ENCODE data around the gene SLC38A10.

The SLC38A10 gene

DNA sequence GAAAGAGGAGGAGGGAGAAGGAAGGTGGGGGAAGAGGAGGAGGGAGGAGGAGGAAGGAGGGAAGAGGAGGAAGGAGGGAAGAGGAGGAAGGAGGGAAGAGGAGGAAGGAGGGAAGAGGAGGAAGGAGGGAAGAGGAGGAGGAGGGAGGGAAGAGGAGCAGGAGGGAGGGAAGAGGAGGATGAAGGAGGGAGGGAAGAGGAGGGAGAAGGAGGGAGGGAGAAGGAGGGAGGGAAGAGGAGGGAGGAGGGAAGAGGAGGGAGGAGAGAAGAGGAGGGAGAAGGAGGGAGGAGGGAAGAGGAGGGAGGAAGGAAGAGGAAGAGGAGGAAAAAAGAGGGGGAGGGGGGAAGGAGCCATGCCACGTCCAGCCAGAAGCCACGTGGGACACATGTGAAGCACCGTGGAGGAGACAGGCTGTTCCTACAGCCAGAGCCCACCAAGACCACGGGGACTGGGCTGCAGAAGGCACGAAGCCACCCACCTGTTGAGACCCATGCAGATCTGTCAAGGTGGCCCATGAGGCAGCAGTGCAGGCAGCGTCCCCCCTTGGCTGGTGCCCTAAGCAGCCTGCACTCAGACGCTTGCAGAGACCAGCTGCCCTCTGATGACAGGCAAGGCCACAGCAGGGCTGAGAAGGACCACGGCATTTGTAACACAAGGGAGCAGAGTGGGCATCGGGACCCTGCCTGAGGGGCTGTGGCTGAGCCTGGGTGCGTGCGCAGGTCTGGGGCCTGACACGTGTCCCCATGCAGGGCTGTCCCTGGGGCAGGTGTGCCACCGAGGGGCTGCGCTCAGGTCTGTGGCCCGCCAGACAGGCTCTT, 45.7 kb downstream of the SLC38A10 start:
- H3K9ac ChIP-seq (ENCODE audit: low read length), result no peak overlapping the region
- 98% methylated on average over 15 of the region's 15 CpGs for WGBS
- H2BK15ac ChIP-seq (ENCODE audit: low read depth, poor library complexity, severe bottlenecking), result no peak overlapping the region
- H2BK120ac ChIP-seq (ENCODE audit: low read depth, low read length), result no peak overlapping the region
- H2AK5ac ChIP-seq (ENCODE audit: low read length, severe bottlenecking), result no peak overlapping the region
- no peak overlapping the region for H3K18ac ChIP-seq (ENCODE audit: low read depth in 1 of 2, low read length in 2 of 2)
- H3K36me3 ChIP-seq (ENCODE audit: control insufficient read depth in 1 of 2, insufficient read depth in 2 of 2, low read depth in 1 of 2, low read length in 2 of 2), result peaks cover 20 to 72% of the 10 kb centered on the region in 2 experiments
- H4K91ac ChIP-seq (ENCODE audit: low read length), result no peak overlapping the region
- H3K9me3 ChIP-seq (ENCODE audit: control insufficient read depth, low read length), result no peaks in the 10 kb centered on the region
- no peak overlapping the region for H3K4me3 ChIP-seq (ENCODE audit: insufficient read depth in 1 of 2, low read depth in 1 of 2, low read length in 2 of 2)
- no peak overlapping the region for H3K4me2 ChIP-seq (ENCODE audit: low read length, poor library complexity, severe bottlenecking)
- H3K79me1 ChIP-seq (replicated peaks; ENCODE audit: low read length, poor library complexity, severe bottlenecking), result peaks cover 26% of the 10 kb centered on the region
- H3K4ac ChIP-seq (ENCODE audit: low read depth in 1 of 2, low read length in 2 of 2), result no peak overlapping the region
- H3K14ac ChIP-seq (ENCODE audit: low read length in 2 of 2), result no peak overlapping the region
- H2BK5ac ChIP-seq (ENCODE audit: low read depth, low read length, poor library complexity, severe bottlenecking), result no peak overlapping the region
- no peak overlapping the region for H4K8ac ChIP-seq (ENCODE audit: low read length)
- no peak overlapping the region for H3K23ac ChIP-seq (ENCODE audit: low read length in 2 of 2)
- H2BK12ac ChIP-seq (ENCODE audit: low read length in 2 of 2), result no peak overlapping the region
- no peak overlapping the region for H3K27ac ChIP-seq (ENCODE audit: low read length, poor library complexity, severe bottlenecking)
- H3K27me3 ChIP-seq (ENCODE audit: control insufficient read depth in 1 of 2, insufficient read depth in 1 of 2, low read length in 2 of 2), result no peaks in the 10 kb centered on the region
- peak; percentile 35 for DNase-seq
- no peak overlapping the region for H2AFZ ChIP-seq (ENCODE audit: low read depth, low read length)
- H3K4me1 ChIP-seq (ENCODE audit: control insufficient read depth, insufficient read depth, low read depth, low read length), result peaks cover 27% of the 10 kb centered on the region

DNA sequence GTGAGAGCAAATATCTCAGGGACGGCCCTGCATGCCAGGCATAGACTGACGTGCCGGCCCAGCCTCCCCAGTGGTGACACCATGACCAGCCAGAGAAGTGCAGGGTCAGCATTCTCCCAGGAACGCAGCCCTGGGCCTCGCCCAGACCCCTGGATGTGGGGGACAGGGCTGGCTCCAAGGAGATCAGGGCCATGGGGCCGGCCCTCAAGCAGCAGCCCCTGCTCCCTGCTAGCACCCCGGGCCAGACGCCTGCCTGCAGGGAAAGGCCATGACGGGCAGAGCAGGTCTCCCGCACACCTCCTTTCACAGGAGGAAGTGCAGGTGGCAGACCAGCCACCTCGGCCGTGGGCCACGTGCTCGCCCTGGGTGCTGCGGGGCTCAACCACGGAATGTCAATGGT, 46.5 kb downstream of the SLC38A10 start:
- Histone ChIP-seq H3K27ac (ENCODE audit: low read length, poor library complexity, severe bottlenecking) (no peak overlapping the region), H3K4ac (ENCODE audit: low read depth in 1 of 2, low read length in 2 of 2) (no peak overlapping the region), H2AK5ac (ENCODE audit: low read length, severe bottlenecking) (no peak overlapping the region), H4K91ac (ENCODE audit: low read length) (no peak overlapping the region), H3K4me2 (ENCODE audit: low read length, poor library complexity, severe bottlenecking) (no peak overlapping the region), H3K14ac (ENCODE audit: low read length in 2 of 2) (no peak overlapping the region), H2BK12ac (ENCODE audit: low read length in 2 of 2) (no peak overlapping the region), H3K9ac (ENCODE audit: low read length) (no peak overlapping the region), H3K4me1 (ENCODE audit: control insufficient read depth, insufficient read depth, low read depth, low read length) (peaks cover 27% of the 10 kb centered on the region), H2AFZ (ENCODE audit: low read depth, low read length) (no peak overlapping the region), H3K36me3 (ENCODE audit: control insufficient read depth in 1 of 2, insufficient read depth in 2 of 2, low read depth in 1 of 2, low read length in 2 of 2) (peaks cover 20 to 71% of the 10 kb centered on the region in 2 experiments), H2BK120ac (ENCODE audit: low read depth, low read length) (no peak overlapping the region), H2BK15ac (ENCODE audit: low read depth, poor library complexity, severe bottlenecking) (no peak overlapping the region), H3K4me3 (ENCODE audit: insufficient read depth in 1 of 2, low read depth in 1 of 2, low read length in 2 of 2) (no peak overlapping the region), H3K23ac (ENCODE audit: low read length in 2 of 2) (no peak overlapping the region), H3K79me1 (replicated peaks; ENCODE audit: low read length, poor library complexity, severe bottlenecking) (peaks cover 21% of the 10 kb centered on the region), H4K8ac (ENCODE audit: low read length) (no peak overlapping the region), H3K18ac (ENCODE audit: low read depth in 1 of 2, low read length in 2 of 2) (no peak overlapping the region), H2BK5ac (ENCODE audit: low read depth, low read length, poor library complexity, severe bottlenecking) (no peak overlapping the region), H3K27me3 (ENCODE audit: control insufficient read depth in 1 of 2, insufficient read depth in 1 of 2, low read length in 2 of 2) (no peaks in the 10 kb centered on the region), H3K9me3 (ENCODE audit: control insufficient read depth, low read length) (no peaks in the 10 kb centered on the region)
- no peak for DNase-seq
- 89% methylated on average over 16 of the region's 16 CpGs for WGBS

DNA sequence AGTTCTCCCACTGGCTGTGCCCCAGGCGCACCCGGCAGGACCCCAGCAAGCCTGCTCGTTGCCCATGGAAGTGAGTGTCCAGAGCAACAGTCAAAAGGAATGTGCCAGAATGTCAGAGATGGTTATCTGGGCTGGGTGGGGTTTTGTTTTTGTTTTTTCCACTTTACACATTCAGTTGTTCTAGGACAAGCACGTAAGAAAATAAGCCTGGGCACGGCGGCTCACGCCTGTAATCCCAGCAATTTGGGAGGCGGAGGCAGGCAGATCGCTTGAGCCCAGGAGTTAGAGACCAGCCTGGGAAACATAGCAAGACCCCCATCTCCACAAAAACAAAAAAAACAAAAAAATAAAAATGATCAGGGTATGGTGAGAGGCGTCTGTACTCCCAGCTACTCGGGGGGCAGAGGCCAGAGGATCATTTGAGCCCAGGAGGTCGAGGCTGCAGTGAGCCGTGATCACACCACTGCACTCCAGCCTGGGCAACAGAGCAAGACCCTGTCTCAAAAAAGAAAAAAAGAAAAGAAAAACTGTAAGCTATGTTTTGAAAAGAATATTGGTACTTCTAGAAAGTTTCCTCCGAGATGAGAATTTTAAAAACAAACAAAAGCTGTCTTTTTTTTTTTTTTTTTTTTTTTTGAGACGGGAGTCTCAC, 47.6 kb downstream of the SLC38A10 start:
- no peak overlapping the region for H3K9ac ChIP-seq (ENCODE audit: low read length)
- H3K14ac ChIP-seq (ENCODE audit: low read length in 2 of 2), result no peak overlapping the region
- peaks cover 20% of the 10 kb centered on the region for H3K79me1 ChIP-seq (replicated peaks; ENCODE audit: low read length, poor library complexity, severe bottlenecking)
- no peak for DNase-seq
- no peak overlapping the region for H3K4me3 ChIP-seq (ENCODE audit: insufficient read depth in 1 of 2, low read depth in 1 of 2, low read length in 2 of 2)
- no peak overlapping the region for H2BK120ac ChIP-seq (ENCODE audit: low read depth, low read length)
- no peak overlapping the region for H4K91ac ChIP-seq (ENCODE audit: low read length)
- 89% methylated on average over 13 of the region's 15 CpGs for WGBS
- H3K9me3 ChIP-seq (ENCODE audit: control insufficient read depth, low read length), result no peaks in the 10 kb centered on the region
- peaks cover 24% of the 10 kb centered on the region for H3K4me1 ChIP-seq (ENCODE audit: control insufficient read depth, insufficient read depth, low read depth, low read length)
- no peak overlapping the region for H3K18ac ChIP-seq (ENCODE audit: low read depth in 1 of 2, low read length in 2 of 2)
- H3K23ac ChIP-seq (ENCODE audit: low read length in 2 of 2), result no peak overlapping the region
- no peak overlapping the region for H2BK12ac ChIP-seq (ENCODE audit: low read length in 2 of 2)
- H3K27me3 ChIP-seq (ENCODE audit: control insufficient read depth in 1 of 2, insufficient read depth in 1 of 2, low read length in 2 of 2), result no peaks in the 10 kb centered on the region
- no peak overlapping the region for H2BK5ac ChIP-seq (ENCODE audit: low read depth, low read length, poor library complexity, severe bottlenecking)
- no peak overlapping the region for H4K8ac ChIP-seq (ENCODE audit: low read length)
- H2BK15ac ChIP-seq (ENCODE audit: low read depth, poor library complexity, severe bottlenecking), result no peak overlapping the region
- H3K36me3 ChIP-seq (ENCODE audit: control insufficient read depth in 1 of 2, insufficient read depth in 2 of 2, low read depth in 1 of 2, low read length in 2 of 2), result peaks cover 20 to 74% of the 10 kb centered on the region in 2 experiments
- no peak overlapping the region for H3K4me2 ChIP-seq (ENCODE audit: low read length, poor library complexity, severe bottlenecking)
- H3K27ac ChIP-seq (ENCODE audit: low read length, poor library complexity, severe bottlenecking), result no peak overlapping the region
- H3K4ac ChIP-seq (ENCODE audit: low read depth in 1 of 2, low read length in 2 of 2), result peak overlapping the region in 1 of 2 experiments; percentile 6
- H2AFZ ChIP-seq (ENCODE audit: low read depth, low read length), result no peak overlapping the region
- no peak overlapping the region for H2AK5ac ChIP-seq (ENCODE audit: low read length, severe bottlenecking)

DNA sequence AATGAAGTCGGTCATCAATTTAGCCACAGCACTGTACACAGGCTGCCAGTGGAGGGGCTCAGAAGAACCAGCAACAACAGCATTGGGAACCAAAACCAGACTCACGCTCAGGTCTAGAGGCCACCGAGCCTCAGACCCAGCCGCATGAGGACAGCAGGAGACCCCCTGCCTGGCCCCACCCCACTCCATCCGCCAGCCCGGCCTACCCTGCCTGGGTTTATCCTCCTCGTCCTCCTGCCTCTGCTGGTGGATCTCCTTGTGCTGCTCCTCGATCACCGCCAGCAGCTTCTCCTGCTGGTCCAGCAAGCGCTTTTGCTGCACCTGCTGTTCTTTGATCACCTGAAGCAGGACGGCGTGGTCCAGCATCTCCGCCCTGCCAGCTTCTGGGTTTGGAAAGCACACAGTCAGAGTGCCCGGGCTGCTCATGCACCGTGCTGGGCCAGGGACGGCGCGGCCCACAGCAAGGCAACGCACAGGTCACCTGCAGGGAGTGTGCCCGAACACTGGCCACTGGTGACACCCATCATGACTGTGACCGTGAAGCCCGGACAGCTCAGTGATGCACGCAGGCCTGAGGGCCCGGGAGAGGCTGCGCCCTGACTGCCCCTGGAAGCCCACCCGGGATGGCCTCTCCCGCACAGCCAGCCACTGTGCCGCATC, 48.3 kb downstream of the SLC38A10 start:
- Histone ChIP-seq H3K27me3 (ENCODE audit: control insufficient read depth in 1 of 2, insufficient read depth in 1 of 2, low read length in 2 of 2) (no peaks in the 10 kb centered on the region), H3K4me1 (ENCODE audit: control insufficient read depth, insufficient read depth, low read depth, low read length) (peaks cover 27% of the 10 kb centered on the region), H2BK12ac (ENCODE audit: low read length in 2 of 2) (no peak overlapping the region), H3K4me2 (ENCODE audit: low read length, poor library complexity, severe bottlenecking) (no peak overlapping the region), H3K27ac (ENCODE audit: low read length, poor library complexity, severe bottlenecking) (no peak overlapping the region), H3K23ac (ENCODE audit: low read length in 2 of 2) (no peak overlapping the region), H2BK120ac (ENCODE audit: low read depth, low read length) (no peak overlapping the region), H4K8ac (ENCODE audit: low read length) (no peak overlapping the region), H3K36me3 (ENCODE audit: control insufficient read depth in 1 of 2, insufficient read depth in 2 of 2, low read depth in 1 of 2, low read length in 2 of 2) (peaks cover 25 to 73% of the 10 kb centered on the region in 2 experiments), H2AK5ac (ENCODE audit: low read length, severe bottlenecking) (no peak overlapping the region), H4K91ac (ENCODE audit: low read length) (peak overlapping the region; percentile 52), H3K9ac (ENCODE audit: low read length) (no peak overlapping the region), H2BK5ac (ENCODE audit: low read depth, low read length, poor library complexity, severe bottlenecking) (no peak overlapping the region), H3K9me3 (ENCODE audit: control insufficient read depth, low read length) (no peaks in the 10 kb centered on the region), H3K18ac (ENCODE audit: low read depth in 1 of 2, low read length in 2 of 2) (no peak overlapping the region), H2BK15ac (ENCODE audit: low read depth, poor library complexity, severe bottlenecking) (no peak overlapping the region), H3K4ac (ENCODE audit: low read depth in 1 of 2, low read length in 2 of 2) (peak overlapping the region in 1 of 2 experiments; percentile 6), H3K14ac (ENCODE audit: low read length in 2 of 2) (no peak overlapping the region), H3K79me1 (replicated peaks; ENCODE audit: low read length, poor library complexity, severe bottlenecking) (peaks cover 19% of the 10 kb centered on the region), H2AFZ (ENCODE audit: low read depth, low read length) (no peak overlapping the region), H3K4me3 (ENCODE audit: insufficient read depth in 1 of 2, low read depth in 1 of 2, low read length in 2 of 2) (no peak overlapping the region)
- no peak for DNase-seq
- WGBS, result 95% methylated on average over 28 of the region's 28 CpGs
